ENCODE data around the gene CLCNKB. TPM values are rescaled to one million over a fixed set of nuclear protein-coding genes. Genes with fewer than 3 reads are reported as not detected.

CLCNKB gene
- total RNA-seq, 1 donor from 2014 or later = 0.64 TPM

DNA sequence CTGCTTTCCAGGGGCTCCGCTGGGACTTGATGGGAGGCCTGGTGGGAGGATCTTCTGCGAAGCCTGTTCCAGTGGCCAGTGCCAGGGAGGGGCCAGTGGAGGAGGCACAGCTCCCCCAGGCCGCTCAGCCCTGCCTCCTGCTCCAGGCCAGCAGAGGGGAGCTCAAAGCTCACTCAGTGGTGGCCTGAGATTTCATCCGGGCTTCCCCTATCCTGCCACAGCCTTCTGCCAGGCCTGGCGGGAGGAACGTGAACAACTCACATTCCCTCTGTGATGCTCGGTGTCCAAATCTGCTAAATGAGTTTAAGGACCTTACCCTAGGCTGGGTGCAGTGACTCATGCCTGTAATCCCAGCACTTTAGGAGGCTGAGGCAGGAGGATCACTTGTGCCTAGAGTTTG, 3.3 kb downstream of the CLCNKB start:
- Mint-ChIP-seq H3K27me3 (ENCODE audit: low read depth, unreplicated experiment) (peaks cover 37% of the 10 kb centered on the region), H3K4me3 (ENCODE audit: unreplicated experiment) (no peak overlapping the region), H3K27ac (ENCODE audit: unreplicated experiment) (no peak overlapping the region), H3K36me3 (ENCODE audit: low read depth, unreplicated experiment) (no peaks in the 10 kb centered on the region), H3K4me1 (ENCODE audit: low read depth, unreplicated experiment) (no peaks in the 10 kb centered on the region), H3K9me3 (ENCODE audit: unreplicated experiment) (no peaks in the 10 kb centered on the region)
- Histone ChIP-seq H3K27me3 (ENCODE audit: insufficient read depth, low read length) (no peaks in the 10 kb centered on the region), H3K4me1 (ENCODE audit: insufficient read depth, low read length) (no peaks in the 10 kb centered on the region), H3K27ac (ENCODE audit: low read depth, low read length) (no peak overlapping the region), H3K9ac (ENCODE audit: low read length) (no peak overlapping the region), H3K4me3 (ENCODE audit: insufficient read depth, low read depth, low read length) (no peak overlapping the region), H3K36me3 (ENCODE audit: insufficient read depth, low read length) (no peaks in the 10 kb centered on the region), H2AFZ (ENCODE audit: low read depth, low read length) (no peak overlapping the region), H3K4me2 (ENCODE audit: low read length) (no peak overlapping the region), H3K79me2 (ENCODE audit: insufficient read depth, low read length) (no peaks in the 10 kb centered on the region), H4K20me1 (ENCODE audit: insufficient read depth, low read length) (no peaks in the 10 kb centered on the region), H3K9me3 (ENCODE audit: insufficient read depth, low read depth, low read length) (no peaks in the 10 kb centered on the region)
- TF ChIP-seq, protein P1, sequence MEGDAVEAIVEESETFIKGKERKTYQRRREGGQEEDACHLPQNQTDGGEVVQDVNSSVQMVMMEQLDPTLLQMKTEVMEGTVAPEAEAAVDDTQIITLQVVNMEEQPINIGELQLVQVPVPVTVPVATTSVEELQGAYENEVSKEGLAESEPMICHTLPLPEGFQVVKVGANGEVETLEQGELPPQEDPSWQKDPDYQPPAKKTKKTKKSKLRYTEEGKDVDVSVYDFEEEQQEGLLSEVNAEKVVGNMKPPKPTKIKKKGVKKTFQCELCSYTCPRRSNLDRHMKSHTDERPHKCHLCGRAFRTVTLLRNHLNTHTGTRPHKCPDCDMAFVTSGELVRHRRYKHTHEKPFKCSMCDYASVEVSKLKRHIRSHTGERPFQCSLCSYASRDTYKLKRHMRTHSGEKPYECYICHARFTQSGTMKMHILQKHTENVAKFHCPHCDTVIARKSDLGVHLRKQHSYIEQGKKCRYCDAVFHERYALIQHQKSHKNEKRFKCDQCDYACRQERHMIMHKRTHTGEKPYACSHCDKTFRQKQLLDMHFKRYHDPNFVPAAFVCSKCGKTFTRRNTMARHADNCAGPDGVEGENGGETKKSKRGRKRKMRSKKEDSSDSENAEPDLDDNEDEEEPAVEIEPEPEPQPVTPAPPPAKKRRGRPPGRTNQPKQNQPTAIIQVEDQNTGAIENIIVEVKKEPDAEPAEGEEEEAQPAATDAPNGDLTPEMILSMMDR (IDR thresholded peaks at IDR 0.05; ENCODE audit: insufficient read depth, low read depth, low read length) = no peak
- no peak for TF ChIP-seq EZH2 (IDR thresholded peaks at IDR 0.05; ENCODE audit: insufficient read depth, low read length)
- DNase-seq (ENCODE audit: low read depth) (no peak), FAIRE-seq (no peak)

DNA sequence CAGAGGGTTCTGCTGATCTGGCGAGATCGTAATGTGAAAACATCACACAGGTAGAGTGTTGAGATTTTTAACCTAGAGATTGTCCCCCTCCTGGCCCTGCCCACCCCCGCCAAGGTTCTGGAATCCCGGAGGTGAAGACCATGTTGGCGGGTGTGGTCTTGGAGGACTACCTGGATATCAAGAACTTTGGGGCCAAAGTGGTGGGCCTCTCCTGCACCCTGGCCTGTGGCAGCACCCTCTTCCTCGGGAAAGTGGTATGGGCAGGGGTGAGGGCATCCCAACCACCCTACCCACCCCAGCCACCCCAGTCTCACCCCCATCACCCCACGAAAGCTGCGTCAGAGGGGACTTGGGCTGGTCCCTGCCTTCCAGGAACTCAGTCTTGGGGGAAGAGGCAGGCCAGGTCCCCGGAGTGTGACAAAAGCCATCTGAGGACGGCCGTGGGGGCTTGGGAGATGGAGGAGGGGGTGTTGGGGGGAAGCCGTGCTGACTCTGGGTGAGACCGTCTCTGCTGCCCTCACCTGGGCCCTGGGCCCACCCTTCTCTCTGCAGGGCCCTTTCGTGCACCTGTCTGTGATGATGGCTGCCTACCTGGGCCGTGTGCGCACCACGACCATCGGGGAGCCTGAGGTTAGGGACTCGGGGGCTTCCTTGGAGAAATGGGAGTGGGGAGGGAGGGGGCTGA, 4.4 kb downstream of the CLCNKB start:
- no peak overlapping the region for H3K27ac Mint-ChIP-seq (ENCODE audit: unreplicated experiment)
- H3K4me3 ChIP-seq (ENCODE audit: insufficient read depth, low read depth, low read length) = no peak overlapping the region
- no peaks in the 10 kb centered on the region for H3K79me2 ChIP-seq (ENCODE audit: insufficient read depth, low read length)
- FAIRE-seq = no peak
- H3K4me1 Mint-ChIP-seq (ENCODE audit: low read depth, unreplicated experiment) = no peaks in the 10 kb centered on the region
- H3K4me1 ChIP-seq (ENCODE audit: insufficient read depth, low read length) = no peaks in the 10 kb centered on the region
- H3K9me3 Mint-ChIP-seq (ENCODE audit: unreplicated experiment) = no peaks in the 10 kb centered on the region
- H4K20me1 ChIP-seq (ENCODE audit: insufficient read depth, low read length) = no peaks in the 10 kb centered on the region
- H3K9ac ChIP-seq (ENCODE audit: low read length) = no peak overlapping the region
- no peaks in the 10 kb centered on the region for H3K27me3 ChIP-seq (ENCODE audit: insufficient read depth, low read length)
- H3K4me2 ChIP-seq (ENCODE audit: low read length) = no peak overlapping the region
- H3K36me3 Mint-ChIP-seq (ENCODE audit: low read depth, unreplicated experiment) = no peaks in the 10 kb centered on the region
- H3K4me3 Mint-ChIP-seq (ENCODE audit: unreplicated experiment) = no peak overlapping the region
- H3K27ac ChIP-seq (ENCODE audit: low read depth, low read length) = no peak overlapping the region
- H3K9me3 ChIP-seq (ENCODE audit: insufficient read depth, low read depth, low read length) = no peaks in the 10 kb centered on the region
- no peak overlapping the region for H2AFZ ChIP-seq (ENCODE audit: low read depth, low read length)
- H3K27me3 Mint-ChIP-seq (ENCODE audit: low read depth, unreplicated experiment) = peaks cover 36% of the 10 kb centered on the region
- TF ChIP-seq, protein P1 (IDR thresholded peaks at IDR 0.05; ENCODE audit: insufficient read depth, low read depth, low read length) = no peak
- no peak for TF ChIP-seq EZH2 (IDR thresholded peaks at IDR 0.05; ENCODE audit: insufficient read depth, low read length)
- no peak for DNase-seq (ENCODE audit: low read depth)
- H3K36me3 ChIP-seq (ENCODE audit: insufficient read depth, low read length) = no peaks in the 10 kb centered on the region

DNA sequence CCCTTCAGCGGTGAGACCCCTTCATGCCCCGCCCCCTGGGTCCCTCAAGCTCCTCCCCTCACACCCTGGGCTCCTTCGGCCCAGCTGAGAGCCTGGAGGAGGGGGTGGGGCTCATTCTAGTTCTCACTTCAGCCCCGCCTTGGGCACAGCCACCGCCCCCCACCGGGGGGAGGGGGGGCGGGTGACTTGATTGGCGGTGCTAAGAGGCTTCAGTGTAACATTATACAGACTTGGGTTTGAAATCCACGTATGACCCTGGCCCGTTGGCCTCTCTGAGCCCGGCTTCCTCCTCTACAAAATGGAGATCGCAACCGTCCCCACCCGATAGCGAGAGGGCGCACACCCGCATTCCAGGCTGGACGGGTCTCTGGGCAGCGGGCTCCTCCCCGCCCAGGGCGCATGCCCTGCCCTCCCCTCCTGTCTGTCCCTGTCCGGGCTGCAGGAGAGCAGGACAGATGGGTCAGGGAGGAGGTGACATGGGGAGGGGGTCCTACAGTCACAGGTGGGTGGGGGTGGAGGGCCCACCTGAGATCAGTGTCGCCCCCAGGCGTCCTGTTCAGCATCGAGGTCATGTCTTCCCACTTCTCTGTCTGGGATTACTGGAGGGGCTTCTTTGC, 5.1 kb downstream of the CLCNKB start:
- H3K9me3 ChIP-seq (ENCODE audit: insufficient read depth, low read depth, low read length) = no peaks in the 10 kb centered on the region
- FAIRE-seq (no peak), DNase-seq (ENCODE audit: low read depth) (peak; percentile 19)
- no peaks in the 10 kb centered on the region for H4K20me1 ChIP-seq (ENCODE audit: insufficient read depth, low read length)
- Mint-ChIP-seq H3K27ac (ENCODE audit: unreplicated experiment) (no peak overlapping the region), H3K27me3 (ENCODE audit: low read depth, unreplicated experiment) (peaks cover 31% of the 10 kb centered on the region), H3K9me3 (ENCODE audit: unreplicated experiment) (no peaks in the 10 kb centered on the region), H3K4me3 (ENCODE audit: unreplicated experiment) (peak overlapping the region; percentile 57), H3K4me1 (ENCODE audit: low read depth, unreplicated experiment) (no peaks in the 10 kb centered on the region), H3K36me3 (ENCODE audit: low read depth, unreplicated experiment) (no peaks in the 10 kb centered on the region)
- no peak overlapping the region for H3K27ac ChIP-seq (ENCODE audit: low read depth, low read length)
- peak overlapping the region; percentile 45 for H3K4me3 ChIP-seq (ENCODE audit: insufficient read depth, low read depth, low read length)
- H3K79me2 ChIP-seq (ENCODE audit: insufficient read depth, low read length) = no peaks in the 10 kb centered on the region
- peak overlapping the region; percentile 32 for H3K9ac ChIP-seq (ENCODE audit: low read length)
- peak overlapping the region; percentile 91 for H2AFZ ChIP-seq (ENCODE audit: low read depth, low read length)
- no peak for TF ChIP-seq EZH2 (IDR thresholded peaks at IDR 0.05; ENCODE audit: insufficient read depth, low read length)
- TF ChIP-seq, protein P1 (IDR thresholded peaks at IDR 0.05; ENCODE audit: insufficient read depth, low read depth, low read length) = no peak
- H3K36me3 ChIP-seq (ENCODE audit: insufficient read depth, low read length) = no peaks in the 10 kb centered on the region
- H3K27me3 ChIP-seq (ENCODE audit: insufficient read depth, low read length) = no peaks in the 10 kb centered on the region
- H3K4me2 ChIP-seq (ENCODE audit: low read length) = peak overlapping the region; percentile 78
- no peaks in the 10 kb centered on the region for H3K4me1 ChIP-seq (ENCODE audit: insufficient read depth, low read length)
